ENCODE results near the gene HCFC1R1.

HCFC1R1 gene

GRCh38 chr16:3020604-3021448 is 2.9 kb downstream of the HCFC1R1 start:
- peak; percentile 84 for DNase-seq (ENCODE audit: insufficient read length, low spot score)
- FAIRE-seq = peak; percentile 95

DNA sequence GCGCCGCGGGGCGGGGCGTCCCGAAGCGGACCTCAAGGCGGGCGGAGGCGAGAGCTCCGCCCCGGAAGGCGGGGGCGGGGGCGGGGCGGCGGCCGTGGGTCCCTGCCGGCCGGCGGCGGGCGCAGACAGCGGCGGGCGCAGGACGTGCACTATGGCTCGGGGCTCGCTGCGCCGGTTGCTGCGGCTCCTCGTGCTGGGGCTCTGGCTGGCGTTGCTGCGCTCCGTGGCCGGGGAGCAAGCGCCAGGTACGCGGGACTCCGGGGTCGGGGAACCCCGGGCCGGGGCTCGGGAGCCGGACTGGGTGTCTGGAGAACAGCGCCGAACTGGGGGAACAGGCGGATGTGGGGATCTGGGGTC is 3.5 kb downstream of the HCFC1R1 start, which contains the start of gene TNFRSF12A:
Gene TNFRSF12A (plus strand): TSS at position 122 of the 357 bp plus-strand sequence. CDS start 30 bp downstream, at position 152.
- FAIRE-seq (peak; percentile 69), DNase-seq (ENCODE audit: insufficient read length, low spot score) (peak; percentile 78)

DNA sequence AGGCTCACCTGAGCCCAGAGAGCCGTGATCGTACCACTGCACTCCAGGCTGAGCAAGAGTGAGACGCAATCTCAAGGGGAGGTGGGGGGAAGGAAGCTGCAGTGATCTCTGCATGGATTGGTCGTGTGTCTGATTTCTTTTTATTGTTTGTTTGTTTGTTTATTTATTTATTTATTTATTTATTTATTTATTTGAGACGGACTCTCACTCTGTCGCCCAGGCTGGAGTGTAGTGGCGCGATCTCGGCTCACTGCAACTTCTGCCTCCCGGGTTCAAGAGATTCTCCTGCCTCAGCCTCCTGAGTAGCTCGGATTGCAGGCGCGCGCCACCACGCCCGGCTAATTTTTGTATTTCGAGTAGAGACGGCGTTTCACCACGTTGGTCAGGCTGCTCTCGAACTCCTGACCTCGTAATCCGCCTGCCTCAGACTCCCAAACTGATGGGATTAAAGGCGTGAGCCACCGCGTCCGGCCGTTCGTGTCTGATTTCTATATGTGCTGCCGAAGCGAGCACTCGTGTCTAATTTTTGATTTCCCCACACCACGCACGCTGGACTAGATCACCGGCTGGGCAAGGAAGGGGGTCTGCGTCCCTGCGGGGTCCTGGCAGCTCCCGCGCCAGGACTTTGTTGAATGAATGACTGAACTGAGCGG is 4.0 kb downstream of the HCFC1R1 start:
- FAIRE-seq (no peak), DNase-seq (ENCODE audit: insufficient read length, low spot score) (no peak)

- DNase-seq (ENCODE audit: insufficient read length, low spot score) (no peak), FAIRE-seq (no peak)
These were observed 5.8 kb downstream of the HCFC1R1 start, which contains the start of gene CLDN6 for GRCh38 chr16:3017794-3018506. CLDN6 (minus strand) TSS chr16:3018183; CDS start chr16:3016021, 2,162 bp downstream.

GRCh38 chr16:3017344-3017743 is 6.4 kb downstream of the HCFC1R1 start:
- no peak for DNase-seq (ENCODE audit: insufficient read length, low spot score)

DNA sequence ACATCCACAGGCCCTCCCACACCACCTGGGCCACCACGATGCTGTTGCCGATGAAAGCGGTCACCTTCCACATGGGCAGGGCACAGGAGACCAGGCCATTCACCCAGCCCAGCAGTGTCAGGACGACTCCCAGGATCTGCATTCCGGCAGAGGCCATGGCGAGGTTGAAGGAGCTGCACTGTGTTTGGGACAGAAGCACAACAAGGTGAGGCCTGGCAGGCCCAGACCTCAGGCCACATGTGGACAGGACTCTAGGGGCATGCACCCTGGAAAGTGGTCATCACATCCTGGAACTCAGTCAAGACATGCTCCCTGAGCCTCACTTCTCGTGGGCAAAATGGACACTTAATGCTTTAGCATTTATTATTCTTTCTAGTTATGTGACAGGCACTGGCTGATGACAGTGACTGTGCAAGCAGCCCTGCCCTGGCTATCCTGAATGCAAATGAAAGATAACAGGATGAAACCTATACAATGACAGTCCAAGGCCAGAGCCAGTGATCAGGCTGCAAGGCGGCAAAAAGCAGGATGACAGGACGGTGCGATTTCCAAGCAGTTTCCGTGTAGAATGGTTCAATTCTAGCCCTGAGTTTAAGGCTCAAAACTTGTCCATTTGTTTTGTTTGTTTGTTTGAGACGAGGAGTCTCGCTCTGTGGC is 7.7 kb downstream of the HCFC1R1 start:
- FAIRE-seq (no peak), DNase-seq (ENCODE audit: insufficient read length, low spot score) (no peak)

More at GRCh38 chr16:3017344-3017743, 6.4 kb downstream of the HCFC1R1 start:
- no peak for FAIRE-seq

- no peak for DNase-seq (ENCODE audit: insufficient read length, low spot score)
- FAIRE-seq = no peak
These were observed 8.8 kb downstream of the HCFC1R1 start for GRCh38 chr16:3014971-3015370.

GRCh38 chr16:3013998-3014690 is 9.6 kb downstream of the HCFC1R1 start:
- FAIRE-seq (no peak), DNase-seq (ENCODE audit: insufficient read length, low spot score) (no peak)

DNA sequence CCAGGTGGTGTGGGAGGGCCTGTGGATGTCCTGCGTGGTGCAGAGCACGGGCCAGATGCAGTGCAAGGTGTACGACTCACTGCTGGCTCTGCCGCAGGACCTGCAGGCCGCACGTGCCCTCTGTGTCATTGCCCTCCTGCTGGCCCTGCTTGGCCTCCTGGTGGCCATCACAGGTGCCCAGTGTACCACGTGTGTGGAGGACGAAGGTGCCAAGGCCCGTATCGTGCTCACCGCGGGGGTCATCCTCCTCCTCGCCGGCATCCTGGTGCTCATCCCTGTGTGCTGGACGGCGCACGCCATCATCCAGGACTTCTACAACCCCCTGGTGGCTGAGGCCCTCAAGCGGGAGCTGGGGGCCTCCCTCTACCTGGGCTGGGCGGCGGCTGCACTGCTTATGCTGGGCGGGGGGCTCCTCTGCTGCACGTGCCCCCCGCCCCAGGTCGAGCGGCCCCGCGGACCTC is 10.2 kb downstream of the HCFC1R1 start:
- DNase-seq (ENCODE audit: insufficient read length, low spot score) = no peak
- no peak for FAIRE-seq

DNA sequence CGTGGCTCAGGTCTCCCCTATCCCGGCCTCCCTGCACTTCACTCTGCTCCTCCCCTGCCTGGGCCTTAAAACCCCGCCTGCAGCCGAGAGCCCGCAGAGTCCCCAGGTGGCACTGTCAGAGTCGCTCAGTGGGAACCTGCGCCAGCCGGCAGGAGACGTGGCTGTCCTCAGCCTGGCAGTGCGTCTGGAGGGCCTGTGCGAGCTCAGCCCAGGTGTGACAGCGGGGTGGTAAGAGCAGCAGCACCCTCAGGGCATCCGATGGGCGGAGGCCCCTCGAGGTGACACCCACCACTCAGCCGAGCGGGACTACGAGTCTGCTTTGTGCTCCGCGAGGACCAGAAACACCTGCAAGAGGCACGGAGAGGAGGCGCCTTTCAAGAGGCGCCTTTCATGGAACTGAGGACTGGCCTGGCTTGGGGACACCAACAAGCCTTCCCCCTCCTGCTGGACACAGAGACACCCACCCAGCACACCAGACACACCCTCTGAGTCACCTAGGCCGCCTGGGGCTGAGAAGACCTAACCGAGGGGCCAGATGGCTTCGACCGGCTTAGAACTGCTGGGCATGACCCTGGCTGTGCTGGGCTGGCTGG is 10.8 kb downstream of the HCFC1R1 start, which contains the start of gene CLDN9:
Gene CLDN9 (plus strand): TSS at position 96 of the 593 bp plus-strand sequence. CDS start 440 bp downstream, at position 536.
- FAIRE-seq (peak; percentile 91), DNase-seq (ENCODE audit: insufficient read length, low spot score) (no peak)

DNA sequence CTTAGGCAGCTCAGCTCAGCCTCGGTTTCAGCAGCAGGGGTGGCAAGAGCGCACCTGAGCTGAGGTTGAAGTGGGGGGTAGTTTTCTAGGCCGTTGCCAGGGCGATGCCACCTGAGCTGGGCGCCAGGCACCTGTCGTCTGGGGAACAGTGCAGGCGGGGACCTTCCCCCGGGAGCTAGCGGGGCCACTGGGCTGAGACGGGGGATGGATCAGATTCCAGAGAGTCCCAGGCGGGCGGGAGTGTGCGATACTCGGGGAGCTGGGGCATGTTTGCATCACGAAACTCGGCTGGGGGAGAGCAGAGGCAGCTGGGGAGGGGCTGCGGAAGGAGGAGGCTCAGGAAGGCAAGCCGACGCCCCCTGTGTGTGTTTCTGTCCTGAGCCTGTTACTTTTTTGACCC is 11.5 kb downstream of the HCFC1R1 start:
- DNase-seq (ENCODE audit: insufficient read length, low spot score) (no peak), FAIRE-seq (no peak)

- DNase-seq (ENCODE audit: insufficient read length, low spot score) = no peak
- FAIRE-seq = no peak
These were observed 13.2 kb downstream of the HCFC1R1 start for GRCh38 chr16:3010510-3010909.

GRCh38 chr16:3009568-3010390 is 14.0 kb downstream of the HCFC1R1 start:
- DNase-seq (ENCODE audit: insufficient read length, low spot score) = peak; percentile 43
- FAIRE-seq = peak; percentile 23

DNA sequence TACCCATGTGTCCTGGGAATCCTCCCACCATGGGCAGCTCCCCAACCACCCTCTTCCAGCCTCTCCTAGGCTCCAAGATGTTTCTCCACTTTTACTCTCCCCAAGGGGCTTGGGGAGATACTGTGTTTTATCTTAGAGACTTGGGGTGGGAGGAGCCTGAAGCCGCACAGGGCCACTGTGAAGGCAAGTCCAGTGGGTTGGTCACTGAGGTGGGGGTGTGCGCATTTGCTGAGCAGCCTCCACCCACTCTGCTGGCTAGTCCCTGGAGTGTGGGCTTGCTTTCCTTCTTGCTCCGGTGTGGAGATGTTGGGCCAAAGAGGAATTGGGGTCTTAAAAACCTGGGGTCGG is 15.1 kb downstream of the HCFC1R1 start:
- DNase-seq (ENCODE audit: insufficient read length, low spot score) (no peak), FAIRE-seq (no peak)

- DNase-seq (ENCODE audit: insufficient read length, low spot score) (no peak), FAIRE-seq (no peak)
These were observed 15.6 kb downstream of the HCFC1R1 start for GRCh38 chr16:3007957-3008689.

- no peak for FAIRE-seq
- no peak for DNase-seq (ENCODE audit: insufficient read length, low spot score)
These were observed 16.4 kb downstream of the HCFC1R1 start for GRCh38 chr16:3007059-3007956.

DNA sequence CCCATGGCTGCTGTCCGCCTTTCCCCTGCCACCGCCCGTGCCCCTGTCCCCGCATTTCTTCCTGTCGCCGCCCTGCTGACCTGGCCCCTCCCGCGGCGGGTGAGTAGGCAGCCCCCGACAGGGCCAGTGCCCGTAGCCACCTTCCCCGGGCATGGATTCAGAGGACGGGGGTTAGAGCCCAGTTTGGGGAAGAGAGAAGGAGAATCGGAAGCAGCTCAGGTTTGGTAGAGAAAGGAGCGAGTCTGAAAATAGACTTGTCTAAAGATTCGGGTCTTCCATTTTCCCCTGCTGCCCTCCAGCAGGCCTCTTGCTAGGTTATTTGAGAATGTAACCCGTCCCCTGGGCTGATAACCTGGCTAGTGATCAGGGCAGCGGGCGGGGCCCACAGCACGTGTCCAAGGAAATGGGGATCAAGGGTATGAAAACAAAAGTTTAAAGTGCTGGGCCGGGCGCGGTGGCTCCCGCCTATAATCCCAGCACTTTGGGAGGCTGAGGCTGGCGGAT is 18.9 kb downstream of the HCFC1R1 start:
- FAIRE-seq (no peak), DNase-seq (ENCODE audit: insufficient read length, low spot score) (peak; percentile 28)
